Measurements from ENCODE around the gene BCL2L14.

The BCL2L14 gene

GRCh38 chr12:12056951-12057350 lies 13.8 kb upstream of the BCL2L14 start:
- no peak for FAIRE-seq

GRCh38 chr12:12064596-12064995 lies 6.1 kb upstream of the BCL2L14 start:
- FAIRE-seq: no peak

- no peak for FAIRE-seq
Observed at GRCh38 chr12:12068751-12069150, 2.0 kb upstream of the BCL2L14 start.

GRCh38 chr12:12069821-12070548 lies 754 bp upstream of the BCL2L14 start:
- FAIRE-seq: no peak

- FAIRE-seq: no peak
Observed at GRCh38 chr12:12072064-12072760, 1.5 kb downstream of the BCL2L14 start.

GRCh38 chr12:12079291-12079690 lies 8.6 kb downstream of the BCL2L14 start:
- FAIRE-seq: no peak

- FAIRE-seq: no peak
Observed at GRCh38 chr12:12081836-12082497, 11.2 kb downstream of the BCL2L14 start.

GRCh38 chr12:12083688-12084087 lies 12.9 kb downstream of the BCL2L14 start:
- no peak for FAIRE-seq

- FAIRE-seq: no peak
Observed at GRCh38 chr12:12086362-12086761, 15.6 kb downstream of the BCL2L14 start.

GRCh38 chr12:12086973-12087692 lies 16.4 kb downstream of the BCL2L14 start:
- FAIRE-seq: no peak

GRCh38 chr12:12087693-12088034 lies 16.9 kb downstream of the BCL2L14 start:
- FAIRE-seq: no peak

- FAIRE-seq: no peak
Observed at GRCh38 chr12:12088147-12088546, 17.4 kb downstream of the BCL2L14 start.

- FAIRE-seq: no peak
Observed at GRCh38 chr12:12088761-12089160, 18.0 kb downstream of the BCL2L14 start.

- no peak for FAIRE-seq
Observed at GRCh38 chr12:12091071-12091470, 20.3 kb downstream of the BCL2L14 start.

- no peak for FAIRE-seq
Observed at GRCh38 chr12:12091977-12092663, 21.4 kb downstream of the BCL2L14 start.

- no peak for FAIRE-seq
Observed at GRCh38 chr12:12094481-12094880, 23.7 kb downstream of the BCL2L14 start.

- no peak for FAIRE-seq
Observed at GRCh38 chr12:12095021-12095420, 24.3 kb downstream of the BCL2L14 start.

GRCh38 chr12:12097891-12098690 lies 27.4 kb downstream of the BCL2L14 start:
- FAIRE-seq: no peak

GRCh38 chr12:12098691-12099015 lies 27.9 kb downstream of the BCL2L14 start:
- no peak for FAIRE-seq

GRCh38 chr12:12099102-12099501 lies 28.4 kb downstream of the BCL2L14 start:
- FAIRE-seq: no peak

- no peak for FAIRE-seq
Observed at GRCh38 chr12:12107678-12108077, 36.9 kb downstream of the BCL2L14 start.

GRCh38 chr12:12108441-12109058 lies 37.8 kb downstream of the BCL2L14 start:
- FAIRE-seq: no peak
